Naive thymus-derived CD8-positive, alpha-beta T cell (primary cell): ENCODE results near the gene HAGH. TPM values are rescaled to one million over a fixed set of nuclear protein-coding genes. Genes with fewer than 3 reads are reported as not detected.

Experiments
- ATAC-seq, 2 donors: fragments of 150-1000 bp; cut with Tn5 transposase in 1 of 2; sonication (Bioruptor Pico), chemical (Tn5 transposase) in 1 of 2; 1 replicate in 1 of 2; 2 replicates in 1 of 2; pipeline ENCODE4 v1.10.0; 2021; ENCODE audit warnings: mild to moderate bottlenecking in 2 of 2, moderate library complexity in 2 of 2
- POLR2A ChIA-PET: fragments of 350-600 bp; sonication (Branson Sonifier 250); formaldehyde crosslinking; loops from one replicate; lab custom pipeline; 2021; ENCODE audit warnings: antibody characterized with exemption; lab: Charles Lee
- DNase-seq, 10 donors: peaks; one replicate each; pipeline versions ENCODE4 v3.0.0 to v3.0.0-alpha.2; 2020 to 2022
- H3K27ac Mint-ChIP-seq, 10 donors: one replicate each; pipeline ENCODE4 v1.8.0; 2020 to 2022; ENCODE audit warnings: mild to moderate bottlenecking in 10 of 10, mixed read lengths in 10 of 10, moderate library complexity in 4 of 10, inconsistent platforms in 1 of 10
- H3K27me3 Mint-ChIP-seq, 5 donors: one replicate each; pipeline ENCODE4 v1.8.0; 2021 to 2022; ENCODE audit warnings: mixed read lengths in 5 of 5
- H3K36me3 Mint-ChIP-seq, 3 donors: one replicate each; pipeline ENCODE4 v1.8.0; 2020 to 2022; ENCODE audit warnings: mixed read lengths in 3 of 3, mild to moderate bottlenecking in 2 of 3, inconsistent platforms in 1 of 3
- H3K4me1 Mint-ChIP-seq, 4 donors: one replicate each; pipeline ENCODE4 v1.8.0; 2021 to 2022; ENCODE audit warnings: mixed read lengths in 4 of 4
- H3K4me3 Mint-ChIP-seq, 10 donors: one replicate each; pipeline ENCODE4 v1.8.0; 2020 to 2022; ENCODE audit warnings: mild to moderate bottlenecking in 10 of 10, mixed read lengths in 10 of 10, moderate library complexity in 6 of 10, inconsistent platforms in 1 of 10
- H3K9me3 Mint-ChIP-seq, 9 donors: one replicate each; pipeline ENCODE4 v1.8.0; 2020 to 2022; ENCODE audit warnings: mixed read lengths in 9 of 9, mild to moderate bottlenecking in 3 of 9, inconsistent platforms in 1 of 9, moderate library complexity in 1 of 9
- polyA plus RNA-seq, 3 donors: library from polyadenylated mRNA; unstranded; fragments of 300-500 nt; fragmentation: Illumina TruSeq; gene quantifications; one replicate each; pipeline ENCODE4 v1.2.3, GENCODE V29; 2021
- total RNA-seq, 8 experiments: library from RNA in 2 of 8; stranded (reverse) in 2 of 8; gene quantifications; one replicate each; pipeline ENCODE4 v1.2.3 and lab custom pipeline; 2021 to 2026

The HAGH gene
- total and polyA plus RNA-seq, 5 experiments from 2014 or later = 38.7 to 67.8 (median 60.0) TPM

GRCh38 chr16:1768061-1768766, 58.4 kb downstream of the HAGH start:
- ATAC-seq (no peak), DNase-seq (no peak)
- Mint-ChIP-seq H3K27me3 (no peaks in the 10 kb centered on the region), H3K4me3 (no peak overlapping the region), H3K4me1 (peaks cover 10 to 16% (median 12%) of the 10 kb centered on the region in 4 donors), H3K9me3 (no peaks in the 10 kb centered on the region), H3K27ac (no peak overlapping the region), H3K36me3 (peaks cover 0 to 10% (median 0%) of the 10 kb centered on the region in 3 donors)
- POLR2A ChIA-PET = interaction anchor here (5.8 to 7.3 kb wide), 2 partner anchors 15 to 62 kb away, joined by 32 to 118 read pairs; partner anchors contain the start of genes MAPK8IP3, NUBP2 and SPSB3

- POLR2A ChIA-PET = interaction anchor here (1.0 to 1.3 kb wide), 2 partner anchors 16 to 47 kb away, joined by 3 to 4 read pairs; partner anchors contain the start of genes NUBP2 and SPSB3
These were observed 59.3 kb downstream of the HAGH start for GRCh38 chr16:1767116-1767994.

DNA sequence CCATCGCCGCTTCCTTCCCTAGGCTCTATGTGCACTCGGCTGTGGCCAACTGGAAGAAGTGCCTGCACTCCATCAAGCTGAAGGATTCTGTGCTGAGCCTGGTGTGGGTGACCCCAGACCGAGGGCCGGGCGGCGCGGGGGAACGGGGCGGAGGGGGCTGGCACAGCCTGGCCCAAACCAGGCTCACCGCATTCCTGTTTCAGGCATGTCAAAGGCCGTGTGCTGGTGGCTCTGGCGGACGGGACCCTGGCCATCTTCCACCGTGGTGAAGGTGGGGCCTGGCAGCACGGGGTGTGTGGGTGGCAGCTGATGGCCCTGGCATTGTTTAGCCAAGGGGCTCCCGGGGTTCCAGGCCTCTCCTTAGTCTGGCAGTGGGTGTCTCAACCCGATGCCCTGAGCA, 59.9 kb downstream of the HAGH start:
- Mint-ChIP-seq H3K36me3 (peaks cover 0 to 16% (median 0%) of the 10 kb centered on the region in 3 donors), H3K4me3 (no peak overlapping the region), H3K9me3 (no peaks in the 10 kb centered on the region), H3K27ac (no peak overlapping the region), H3K4me1 (peaks cover 3 to 8% (median 5%) of the 10 kb centered on the region in 4 donors), H3K27me3 (no peaks in the 10 kb centered on the region)
- no peak for DNase-seq
- POLR2A ChIA-PET = interaction anchor here (1.0 to 1.3 kb wide), 2 partner anchors 16 to 46 kb away, joined by 3 to 4 read pairs; partner anchors contain the start of genes NUBP2 and SPSB3
- ATAC-seq = no peak

More at GRCh38 chr16:1767116-1767994, 59.3 kb downstream of the HAGH start:
- Mint-ChIP-seq H3K36me3 (peaks cover 0 to 13% (median 0%) of the 10 kb centered on the region in 3 donors), H3K9me3 (no peaks in the 10 kb centered on the region), H3K27me3 (no peaks in the 10 kb centered on the region), H3K4me1 (peaks cover 10 to 15% (median 11%) of the 10 kb centered on the region in 4 donors), H3K27ac (peak overlapping the region in 1 of 10 donors; percentile 67), H3K4me3 (peak overlapping the region in 1 of 10 donors; percentile 37)
- ATAC-seq (no peak), DNase-seq (no peak)

DNA sequence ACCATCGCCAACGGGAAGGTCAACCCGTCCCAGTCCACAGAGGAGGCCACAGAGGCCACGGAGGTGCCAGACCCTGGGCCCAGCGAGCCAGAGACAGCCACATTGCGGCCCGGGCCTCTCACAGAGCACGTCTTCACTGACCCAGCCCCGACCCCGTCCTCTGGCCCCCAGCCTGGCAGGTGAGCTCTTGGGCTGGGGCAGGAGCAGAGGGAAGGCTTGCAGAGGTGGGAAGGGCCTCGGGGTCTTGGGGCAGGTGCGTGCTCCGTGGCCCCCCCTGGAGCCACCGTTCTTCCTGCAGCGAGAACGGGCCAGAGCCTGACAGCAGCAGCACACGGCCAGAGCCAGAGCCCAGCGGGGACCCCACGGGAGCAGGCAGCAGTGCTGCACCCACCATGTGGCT, 60.4 kb downstream of the HAGH start:
- no peak for ATAC-seq
- Mint-ChIP-seq H3K4me1 (peaks cover 3 to 7% (median 4%) of the 10 kb centered on the region in 4 donors), H3K27me3 (no peaks in the 10 kb centered on the region), H3K36me3 (peaks cover 0 to 20% (median under 1%) of the 10 kb centered on the region in 3 donors), H3K9me3 (no peaks in the 10 kb centered on the region), H3K27ac (no peak overlapping the region), H3K4me3 (no peak overlapping the region)
- POLR2A ChIA-PET = interaction anchor here (0.8 to 1.0 kb wide), 2 partner anchors 46 to 58 kb away, joined by 3 read pairs; no protein-coding TSS in a partner anchor
- DNase-seq = no peak

DNA sequence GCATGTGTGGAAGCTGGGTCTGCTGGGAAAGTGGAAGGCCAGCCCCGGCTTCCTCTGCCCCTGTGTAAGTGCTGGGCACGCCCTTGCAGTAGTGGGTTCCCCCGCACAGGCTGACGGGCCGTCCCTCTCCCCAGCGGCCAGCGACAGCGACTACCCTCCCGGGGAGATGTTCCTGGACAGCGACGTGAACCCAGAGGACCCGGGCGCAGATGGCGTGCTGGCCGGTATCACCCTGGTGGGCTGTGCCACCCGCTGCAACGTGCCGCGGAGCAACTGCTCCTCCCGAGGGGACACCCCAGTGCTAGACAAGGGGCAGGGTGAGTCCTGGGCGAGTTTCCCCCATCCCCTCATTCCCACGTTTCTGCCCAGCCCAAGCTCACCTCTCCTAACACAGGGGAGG, 60.8 kb downstream of the HAGH start:
- POLR2A ChIA-PET = interaction anchor here (0.8 to 2.2 kb wide), 2 partner anchors 17 to 57 kb away, joined by 3 to 8 read pairs; partner anchors contain the start of genes NUBP2 and SPSB3
- no peak overlapping the region for H3K27ac Mint-ChIP-seq
- no peaks in the 10 kb centered on the region for H3K9me3 Mint-ChIP-seq
- ATAC-seq (no peak), DNase-seq (no peak)
- H3K4me3 Mint-ChIP-seq = no peak overlapping the region
- H3K36me3 Mint-ChIP-seq = peaks cover 0 to 23% (median 2%) of the 10 kb centered on the region in 3 donors
- H3K4me1 Mint-ChIP-seq = peaks cover 3 to 7% (median 4%) of the 10 kb centered on the region in 4 donors
- H3K27me3 Mint-ChIP-seq = no peaks in the 10 kb centered on the region

- H3K4me3 Mint-ChIP-seq = no peak overlapping the region
- DNase-seq = no peak
- no peak overlapping the region for H3K27ac Mint-ChIP-seq
- POLR2A ChIA-PET = interaction anchor here (0.6 to 2.2 kb wide), 4 partner anchors 9 to 423 kb away, joined by 3 to 8 read pairs (median 3); partner anchors contain the start of genes NUBP2 and SPSB3
- peaks cover 0 to 2% (median 2%) of the 10 kb centered on the region in 4 donors for H3K4me1 Mint-ChIP-seq
- H3K27me3 Mint-ChIP-seq = no peaks in the 10 kb centered on the region
- H3K36me3 Mint-ChIP-seq = peaks cover 0 to 29% (median 2%) of the 10 kb centered on the region in 3 donors
- no peaks in the 10 kb centered on the region for H3K9me3 Mint-ChIP-seq
- ATAC-seq = no peak
These were observed 61.7 kb downstream of the HAGH start for GRCh38 chr16:1764971-1765370.

GRCh38 chr16:1763521-1764511, 62.8 kb downstream of the HAGH start:
- Mint-ChIP-seq H3K27ac (no peak overlapping the region), H3K36me3 (peaks cover 0 to 29% (median 2%) of the 10 kb centered on the region in 3 donors), H3K9me3 (no peaks in the 10 kb centered on the region), H3K4me1 (peaks cover 0 to 1% (median under 1%) of the 10 kb centered on the region in 4 donors), H3K4me3 (no peak overlapping the region), H3K27me3 (no peaks in the 10 kb centered on the region)
- POLR2A ChIA-PET = interaction anchor here (0.5 to 2.2 kb wide), 6 partner anchors 8 to 411 kb away, joined by 3 to 8 read pairs (median 4); partner anchors contain the start of genes EME2, NME3, NUBP2 and SPSB3
- ATAC-seq (no peak), DNase-seq (no peak)

DNA sequence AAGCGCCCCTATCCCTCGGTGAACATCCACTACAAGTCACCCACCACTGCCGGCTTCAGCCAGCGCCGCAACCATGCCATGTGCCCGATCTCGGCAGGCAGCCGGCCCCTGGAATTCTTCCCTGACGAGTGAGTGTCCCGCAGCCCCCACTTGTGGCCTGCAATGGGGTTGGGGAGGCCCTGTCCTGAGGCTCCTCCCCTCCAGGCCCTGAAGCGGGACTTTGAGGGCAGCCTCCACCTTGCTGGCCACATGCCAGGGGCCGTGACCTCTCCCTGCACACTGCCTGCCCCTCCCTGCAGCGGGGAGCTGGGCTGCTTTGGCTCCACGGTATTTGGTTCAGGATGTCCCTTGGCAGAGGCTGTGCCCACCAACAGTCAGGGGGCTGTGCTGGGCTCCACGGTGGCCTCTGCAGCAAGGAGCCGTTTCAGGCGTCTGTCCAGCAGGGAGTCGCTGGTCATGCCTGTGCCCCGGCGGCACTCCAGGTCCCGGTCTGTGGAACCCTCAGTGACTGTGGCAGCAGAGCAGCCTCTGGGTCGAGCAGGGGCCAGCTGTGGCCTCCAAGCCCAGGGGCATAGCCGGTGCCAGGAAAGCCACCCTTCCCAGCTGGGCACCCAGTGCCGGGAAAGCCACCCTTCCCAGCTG, 63.6 kb downstream of the HAGH start:
- DNase-seq (no peak), ATAC-seq (no peak)
- H3K4me1 Mint-ChIP-seq = peaks cover 0 to 2% (median under 1%) of the 10 kb centered on the region in 4 donors
- POLR2A ChIA-PET = interaction anchor here (0.5 to 1.5 kb wide), 3 partner anchors 9 to 410 kb away, joined by 4 to 7 read pairs (median 4); partner anchors contain the start of genes EME2 and NME3
- H3K36me3 Mint-ChIP-seq = peaks cover 0 to 26% (median 2%) of the 10 kb centered on the region in 3 donors
- no peaks in the 10 kb centered on the region for H3K27me3 Mint-ChIP-seq
- no peak overlapping the region for H3K4me3 Mint-ChIP-seq
- no peak overlapping the region for H3K27ac Mint-ChIP-seq
- no peaks in the 10 kb centered on the region for H3K9me3 Mint-ChIP-seq

- H3K36me3 Mint-ChIP-seq = peaks cover 0 to 25% (median 2%) of the 10 kb centered on the region in 3 donors
- H3K4me1 Mint-ChIP-seq = peaks cover 2 to 6% (median 3%) of the 10 kb centered on the region in 4 donors
- ATAC-seq (no peak), DNase-seq (no peak)
- H3K27me3 Mint-ChIP-seq = no peaks in the 10 kb centered on the region
- no peak overlapping the region for H3K4me3 Mint-ChIP-seq
- H3K9me3 Mint-ChIP-seq = no peaks in the 10 kb centered on the region
- no peak overlapping the region for H3K27ac Mint-ChIP-seq
- POLR2A ChIA-PET = interaction anchor here (1.5 kb wide), 1 partner anchor 10 kb away, joined by 7 read pairs; the partner anchor contains the start of genes EME2 and NME3
These were observed 64.3 kb downstream of the HAGH start for GRCh38 chr16:1762196-1762878.

- no peak overlapping the region for H3K4me3 Mint-ChIP-seq
- peak overlapping the region in 1 of 10 donors; percentile 27 for H3K27ac Mint-ChIP-seq
- H3K4me1 Mint-ChIP-seq = peaks cover 2 to 12% (median 8%) of the 10 kb centered on the region in 4 donors
- DNase-seq (no peak), ATAC-seq (no peak)
- peaks cover 0 to 23% (median 2%) of the 10 kb centered on the region in 3 donors for H3K36me3 Mint-ChIP-seq
- no peaks in the 10 kb centered on the region for H3K9me3 Mint-ChIP-seq
- POLR2A ChIA-PET = no interaction called here
- H3K27me3 Mint-ChIP-seq = no peaks in the 10 kb centered on the region
These were observed 64.9 kb downstream of the HAGH start for GRCh38 chr16:1761751-1762150.
